ENCODE results near the gene TRIM5. TPM values are rescaled to one million over a fixed set of nuclear protein-coding genes. Genes with fewer than 3 reads are reported as not detected.
"Not testable (repeated sequence)": the region's sequence is repeated elsewhere in the genome, so short reads cannot be mapped to it uniquely, and the experiment has no call there.

TRIM5 gene
- polyA plus RNA-seq, 4 donors: 35.3 to 52.4 (median 41.9) TPM

DNA sequence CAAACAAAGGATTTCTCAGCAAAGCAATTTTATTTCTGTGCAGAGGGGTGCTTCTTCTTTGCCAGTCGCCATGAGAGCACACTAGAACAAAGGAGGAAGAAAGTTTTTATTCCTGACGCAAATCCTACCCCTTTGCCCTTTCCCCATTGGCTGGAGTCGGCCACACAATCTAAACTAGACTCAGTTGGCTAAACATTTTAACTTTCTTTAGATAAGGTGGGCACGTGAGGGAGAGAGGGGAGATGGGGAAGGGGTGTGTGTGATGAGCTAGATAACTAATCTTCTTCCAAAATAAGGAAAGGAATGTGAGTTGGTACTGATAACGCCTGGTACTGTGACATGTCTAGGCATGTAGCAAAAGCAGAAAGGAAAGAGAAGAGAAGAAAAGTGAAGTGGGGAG is 5.3 kb upstream of the TRIM5 start:
- no peak for DNase-seq (ENCODE audit: low read depth in 4 of 4, low spot score in 2 of 4)

- DNase-seq (ENCODE audit: low read depth in 4 of 4, low spot score in 2 of 4): peak in 2 of 4 donors; percentile 3 to 25
Measured at GRCh38 chr11:5689551-5689983, 4.7 kb upstream of the TRIM5 start, which contains the start of gene TRIM22. TRIM22 (plus strand) TSS chr11:5689790; CDS start chr11:5696233, 6,443 bp downstream.

DNA sequence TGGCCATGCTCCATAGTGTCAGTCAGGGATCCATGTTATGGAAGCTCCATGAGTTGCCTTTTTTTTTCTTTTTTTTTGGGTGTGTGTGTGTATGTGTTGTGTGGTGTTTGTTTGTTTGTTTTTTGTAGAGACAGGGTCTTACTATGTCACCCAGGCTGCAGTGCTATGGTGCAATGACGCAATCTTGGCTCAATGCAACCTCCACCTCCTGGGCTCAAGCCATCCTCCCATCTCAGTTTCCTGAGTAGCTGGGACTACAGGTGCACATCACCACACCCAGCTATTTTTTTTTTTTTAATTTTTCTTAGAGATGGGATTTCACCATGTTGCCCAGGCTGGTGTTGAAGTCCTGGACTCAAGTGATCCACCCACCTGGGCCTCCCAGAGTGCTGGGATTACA is 3.6 kb upstream of the TRIM5 start:
- DNase-seq (ENCODE audit: low read depth in 4 of 4, low spot score in 2 of 4): no peak

DNA sequence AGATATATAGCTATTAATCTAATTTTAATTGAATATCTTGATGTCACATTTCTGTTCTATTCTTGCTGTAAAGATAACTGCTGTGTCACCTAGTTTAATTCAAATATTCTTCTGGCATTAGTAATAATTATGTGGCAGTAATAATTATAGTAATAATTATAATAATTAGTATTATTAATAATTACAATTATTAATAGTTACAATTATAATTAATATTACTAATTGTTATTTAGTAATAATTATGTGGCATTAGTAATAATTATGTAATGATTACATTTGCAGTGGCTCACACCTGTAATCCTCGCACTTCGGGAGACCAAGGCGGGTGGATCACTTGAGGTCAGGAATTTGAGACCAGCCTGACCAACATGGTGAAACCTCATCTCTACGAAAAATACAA is 1.6 kb upstream of the TRIM5 start:
- no peak for DNase-seq (ENCODE audit: low read depth in 4 of 4, low spot score in 2 of 4)

GRCh38 chr11:5684036-5684645 is 733 bp downstream of the TRIM5 start:
- DNase-seq (ENCODE audit: low read depth in 4 of 4, low spot score in 2 of 4): peak in 2 of 4 donors; percentile 7 to 19

DNA sequence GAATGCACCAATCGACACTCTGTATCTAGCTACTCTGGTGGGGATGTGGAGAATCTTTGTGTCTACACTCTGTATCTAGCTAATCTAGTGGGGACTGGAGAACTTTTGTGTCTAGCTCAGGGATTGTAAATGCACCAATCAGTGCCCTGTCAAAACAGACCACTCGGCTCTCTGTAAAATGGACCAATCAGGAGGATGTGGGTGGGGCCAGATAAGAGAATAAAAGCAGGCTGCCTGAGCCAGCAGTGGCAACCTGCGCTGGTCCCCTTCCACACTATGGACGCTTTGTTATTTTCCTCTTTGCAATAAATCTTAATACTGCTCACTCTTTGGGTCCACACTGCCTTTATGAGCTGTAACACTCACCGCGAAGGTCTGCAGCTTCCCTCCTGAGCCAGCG is 1.3 kb downstream of the TRIM5 start:
- DNase-seq (ENCODE audit: low read depth in 4 of 4, low spot score in 2 of 4): not testable (repeated sequence)

DNA sequence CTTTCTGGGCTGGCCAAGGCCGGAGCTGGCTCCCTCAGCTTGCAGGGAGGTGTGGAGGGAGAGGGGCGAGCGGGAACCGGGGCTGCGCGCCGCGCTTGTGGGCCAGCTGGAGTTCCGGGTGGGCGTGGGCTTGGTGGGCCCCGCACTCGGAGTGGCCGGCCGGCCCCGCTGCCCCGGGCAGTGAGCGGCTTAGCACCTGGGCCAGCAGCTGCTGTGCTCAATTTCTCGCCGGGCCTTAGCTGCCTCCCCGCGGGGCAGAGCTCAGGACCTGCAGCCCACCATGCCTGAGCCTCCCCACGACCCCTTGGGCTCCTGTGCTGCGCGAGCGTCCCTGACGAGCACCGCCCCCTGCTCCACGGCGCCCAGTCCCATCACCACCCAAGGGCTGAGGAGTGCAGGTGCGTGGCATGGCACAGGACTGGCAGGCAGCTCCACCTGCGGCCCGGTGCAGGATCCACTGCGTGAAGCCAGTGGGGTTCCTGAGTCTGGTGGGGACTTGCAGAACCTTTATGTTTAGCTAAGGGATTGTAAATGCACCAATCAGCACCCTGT is 1.9 kb downstream of the TRIM5 start:
- not testable (repeated sequence) for DNase-seq (ENCODE audit: low read depth in 4 of 4, low spot score in 2 of 4)

DNA sequence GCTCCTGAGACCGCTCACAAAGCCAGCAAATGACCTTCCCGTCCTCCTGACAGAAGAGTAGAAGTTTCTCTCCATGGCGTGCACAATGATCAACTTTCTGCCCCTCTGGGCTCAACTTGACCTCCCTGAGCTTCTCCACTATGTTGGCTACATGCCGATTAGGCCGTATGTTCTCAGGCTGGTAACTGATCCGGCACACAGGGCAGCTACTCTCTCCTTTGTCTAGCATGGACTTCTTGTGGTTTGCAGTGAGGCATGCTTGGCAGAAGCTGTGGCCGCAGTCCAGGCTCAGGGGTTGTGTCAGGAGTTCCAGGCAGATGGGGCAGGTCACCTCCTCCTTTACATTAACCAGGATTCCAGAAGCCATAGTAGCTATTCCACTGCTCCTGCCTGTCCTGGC is 5.1 kb downstream of the TRIM5 start:
- no peak for DNase-seq (ENCODE audit: low read depth in 4 of 4, low spot score in 2 of 4)

GRCh38 chr11:5674391-5674790 is 10.5 kb downstream of the TRIM5 start:
- no peak for DNase-seq (ENCODE audit: low read depth in 4 of 4, low spot score in 2 of 4)

DNA sequence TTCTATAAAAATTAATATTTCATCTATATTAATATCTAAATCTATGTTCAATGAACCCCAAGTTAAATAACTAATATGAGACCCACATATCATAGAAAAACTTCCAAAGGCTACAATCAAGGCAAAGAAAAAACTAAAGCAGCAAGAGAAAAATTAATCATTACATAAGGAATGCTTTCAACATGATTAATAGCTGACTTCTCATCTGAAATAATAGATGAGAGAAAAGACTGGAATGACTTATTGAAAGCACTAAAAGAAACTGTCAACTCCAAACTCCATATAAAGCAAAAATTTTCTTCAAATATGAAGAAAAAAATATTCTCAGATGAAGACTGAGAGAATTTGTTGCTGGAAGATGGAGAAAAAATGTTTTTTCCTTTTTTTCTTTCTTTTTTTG is 13.0 kb downstream of the TRIM5 start:
- DNase-seq (ENCODE audit: low read depth in 4 of 4, low spot score in 2 of 4): no peak

GRCh38 chr11:5666402-5666793 is 18.5 kb downstream of the TRIM5 start:
- no peak for DNase-seq (ENCODE audit: low read depth in 4 of 4, low spot score in 2 of 4)

DNA sequence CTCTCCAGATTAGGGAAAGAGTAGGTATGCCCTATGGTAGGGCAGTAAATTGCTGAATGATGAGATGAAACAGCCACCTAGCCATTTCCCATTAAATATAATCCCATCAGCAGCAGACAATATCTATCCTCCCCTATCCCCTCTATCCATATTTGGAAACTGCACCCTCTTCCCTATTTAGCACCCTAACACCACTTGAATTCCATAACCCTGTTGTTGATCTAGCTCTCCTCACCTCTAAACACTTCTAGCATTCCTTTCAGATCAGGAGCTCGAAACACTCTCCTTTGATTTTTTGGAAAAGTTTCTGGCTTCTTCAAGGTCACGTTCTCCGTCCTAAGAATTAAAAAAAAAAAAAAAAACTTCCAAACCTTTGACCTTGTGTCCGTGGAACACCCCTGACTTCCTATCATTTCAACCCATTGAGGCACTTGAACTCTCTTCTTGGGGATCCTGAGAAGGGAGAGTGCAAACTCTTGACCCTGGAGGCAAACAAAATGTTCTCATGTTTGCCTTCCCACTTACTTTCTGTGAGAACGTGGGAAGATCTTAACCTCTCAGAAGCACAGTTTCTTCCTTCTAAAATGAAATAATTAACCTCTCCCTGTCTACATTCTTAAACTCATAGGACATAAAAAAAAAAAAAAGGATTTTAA is 19.0 kb downstream of the TRIM5 start:
- no peak for DNase-seq (ENCODE audit: low read depth in 4 of 4, low spot score in 2 of 4)

GRCh38 chr11:5665051-5665570 is 19.8 kb downstream of the TRIM5 start:
- no peak for DNase-seq (ENCODE audit: low read depth in 4 of 4, low spot score in 2 of 4)

GRCh38 chr11:5663511-5663910 is 21.4 kb downstream of the TRIM5 start:
- DNase-seq (ENCODE audit: low read depth in 4 of 4, low spot score in 2 of 4): no peak

DNA sequence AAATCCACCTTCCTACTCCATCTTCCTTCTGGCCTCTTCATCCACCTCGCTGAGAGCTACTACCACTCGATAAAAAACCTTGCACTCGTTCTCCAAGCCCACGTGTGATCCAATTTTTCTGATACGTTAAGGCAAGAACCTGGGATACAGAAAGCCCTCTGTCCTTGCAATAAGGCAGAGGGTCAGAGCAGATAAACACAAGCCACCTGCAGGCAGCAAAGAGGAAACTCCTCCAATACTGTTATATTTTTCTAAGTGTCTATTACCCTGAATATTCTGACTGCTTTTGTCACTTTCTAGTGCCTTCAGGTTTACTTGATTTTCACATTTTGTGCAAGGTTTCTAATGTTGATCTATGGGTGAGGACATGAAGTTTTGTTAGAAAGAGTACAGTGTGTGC is 26.6 kb downstream of the TRIM5 start:
- no peak for DNase-seq (ENCODE audit: low read depth in 4 of 4, low spot score in 2 of 4)

GRCh38 chr11:5656956-5657355 is 27.9 kb downstream of the TRIM5 start:
- DNase-seq (ENCODE audit: low read depth in 4 of 4, low spot score in 2 of 4): not testable (repeated sequence)

- DNase-seq (ENCODE audit: low read depth in 4 of 4, low spot score in 2 of 4): no peak
Measured at GRCh38 chr11:5655474-5655873, 29.4 kb downstream of the TRIM5 start.

- DNase-seq (ENCODE audit: low read depth in 4 of 4, low spot score in 2 of 4): no peak
Measured at GRCh38 chr11:5646139-5646538, 38.7 kb downstream of the TRIM5 start.

DNA sequence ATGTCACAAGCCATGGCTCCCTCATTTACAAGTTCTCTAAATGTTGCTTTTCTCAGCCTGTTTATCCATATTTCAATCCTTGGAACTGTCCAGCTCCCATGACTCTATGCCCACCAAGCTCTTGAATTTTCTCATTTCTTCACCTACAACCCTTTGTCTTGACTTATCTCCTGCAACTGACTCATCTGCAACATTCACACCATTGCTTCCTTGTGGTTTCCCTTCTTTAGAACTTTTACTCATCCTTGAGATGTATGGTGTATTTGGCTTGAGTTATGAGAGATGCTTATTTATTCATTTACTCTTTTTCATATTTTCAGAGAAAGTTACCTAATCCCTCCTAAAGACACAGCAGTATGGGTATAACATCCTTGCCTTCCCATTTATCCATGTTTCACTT is 41.3 kb downstream of the TRIM5 start:
- DNase-seq (ENCODE audit: low read depth in 4 of 4, low spot score in 2 of 4): no peak

DNA sequence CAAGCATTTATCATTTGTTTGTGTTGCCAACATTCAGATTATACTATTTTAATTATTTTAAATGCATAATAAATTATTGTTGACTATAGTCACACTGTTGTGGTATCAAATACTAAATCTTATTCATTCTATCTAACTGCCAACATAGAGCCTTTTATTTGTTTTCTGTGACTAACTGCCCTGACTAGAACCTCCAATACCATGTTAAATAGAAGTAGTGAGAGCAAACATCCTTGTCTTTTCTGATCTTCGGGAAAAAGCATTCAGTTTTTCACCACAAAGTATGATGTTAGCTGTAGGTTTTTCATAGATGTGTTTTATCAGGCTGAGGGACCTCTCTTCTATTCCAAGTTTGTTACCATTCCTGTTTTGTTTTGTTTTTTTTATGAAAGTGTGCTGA is 44.9 kb downstream of the TRIM5 start:
- no peak for DNase-seq (ENCODE audit: low read depth in 4 of 4, low spot score in 2 of 4)

GRCh38 chr11:5631969-5632635 is 52.8 kb downstream of the TRIM5 start:
- no peak for DNase-seq (ENCODE audit: low read depth in 4 of 4, low spot score in 2 of 4)

Data from left renal cortex interstitium (tissue), 4 donors.